ENCODE measurements around the gene AGA. TPM values are rescaled to one million over a fixed set of nuclear protein-coding genes. Genes with fewer than 3 reads are reported as not detected.

AGA gene
- total RNA-seq, 1 donor from 2014 or later: 4.5 TPM

- Histone ChIP-seq H3K27ac (no peak overlapping the region), H3K9me3 (no peaks in the 10 kb centered on the region), H3K4me3 (no peak overlapping the region), H3K36me3 (no peaks in the 10 kb centered on the region), H3K27me3 (no peaks in the 10 kb centered on the region), H3K4me1 (peaks cover 0 to 3% of the 10 kb centered on the region in 2 donors)
- TF ChIP-seq CTCF (IDR thresholded peaks at IDR 0.05): no peak
- no peak for DNase-seq (ENCODE audit: low spot score in 2 of 2)
- intact Hi-C loops (cut with DNase I): loop anchor here (10.0 kb wide), 1 partner anchor 653 kb away; the partner anchor contains the start of gene VEGFC
Measured at GRCh38 chr4:177447417-177448004, 5.3 kb upstream of the AGA start.

- H3K9me3 ChIP-seq: no peaks in the 10 kb centered on the region
- no peaks in the 10 kb centered on the region for H3K27me3 ChIP-seq
- no peaks in the 10 kb centered on the region for H3K36me3 ChIP-seq
- H3K4me3 ChIP-seq: no peak overlapping the region
- DNase-seq (ENCODE audit: low spot score in 2 of 2): no peak
- H3K4me1 ChIP-seq: peaks cover 0 to 3% of the 10 kb centered on the region in 2 donors
- intact Hi-C loops (cut with DNase I): loop anchor here (10.0 kb wide), 1 partner anchor 652 kb away; the partner anchor contains the start of gene VEGFC
- no peak overlapping the region for H3K27ac ChIP-seq
- no peak for TF ChIP-seq CTCF (IDR thresholded peaks at IDR 0.05)
Measured at GRCh38 chr4:177446586-177446985, 4.3 kb upstream of the AGA start.

GRCh38 chr4:177444911-177445736 lies 2.9 kb upstream of the AGA start:
- DNase-seq (ENCODE audit: low spot score in 2 of 2): no peak
- Histone ChIP-seq H3K9me3 (no peaks in the 10 kb centered on the region), H3K27me3 (no peaks in the 10 kb centered on the region), H3K4me1 (peaks cover 3 to 4% of the 10 kb centered on the region in 2 donors), H3K36me3 (no peaks in the 10 kb centered on the region), H3K27ac (no peak overlapping the region), H3K4me3 (no peak overlapping the region)
- TF ChIP-seq CTCF (IDR thresholded peaks at IDR 0.05): no peak
- intact Hi-C loops (cut with DNase I): loop anchor here (5.0 to 10.0 kb wide), 3 partner anchors 143 to 1128 kb away; partner anchors contain the start of genes SPCS3 and VEGFC

- H3K4me3 ChIP-seq: peak overlapping the region; percentile 60 to 83
- peaks cover 5 to 6% of the 10 kb centered on the region in 2 donors for H3K36me3 ChIP-seq
- H3K9me3 ChIP-seq: no peaks in the 10 kb centered on the region
- peak overlapping the region; percentile 89 to 92 for H3K27ac ChIP-seq
- peaks cover 3 to 4% of the 10 kb centered on the region in 2 donors for H3K4me1 ChIP-seq
- no peak for DNase-seq (ENCODE audit: low spot score in 2 of 2)
- TF ChIP-seq CTCF (IDR thresholded peaks at IDR 0.05): no peak
- intact Hi-C loops (cut with DNase I): loop anchor here (5.0 to 10.0 kb wide), 3 partner anchors 139 to 1124 kb away; partner anchors contain the start of genes SPCS3 and VEGFC
- H3K27me3 ChIP-seq: no peaks in the 10 kb centered on the region
Measured at GRCh38 chr4:177441061-177441802, 1.0 kb downstream of the AGA start.

GRCh38 chr4:177436456-177436855 lies 5.8 kb downstream of the AGA start:
- H3K4me1 ChIP-seq: peaks cover 0 to 4% of the 10 kb centered on the region in 2 donors
- intact Hi-C loops (cut with DNase I): no loop called here
- H3K4me3 ChIP-seq: no peak overlapping the region
- no peak for DNase-seq (ENCODE audit: low spot score in 2 of 2)
- H3K36me3 ChIP-seq: peaks cover 9 to 17% of the 10 kb centered on the region in 2 donors
- H3K27me3 ChIP-seq: no peaks in the 10 kb centered on the region
- H3K9me3 ChIP-seq: no peaks in the 10 kb centered on the region
- H3K27ac ChIP-seq: no peak overlapping the region
- no peak for TF ChIP-seq CTCF (IDR thresholded peaks at IDR 0.05)
